Activated T-helper 2 cell treated with anti-CD3 and anti-CD28 coated beads, Interferon-gamma antibody, Interleukin-2, Interleukin-4, amounts not matched to agents 10 μg/mL and 5 μg/mL and 100 μg/mL, durations not matched to agents 14 hours and 24 hours and 36 hours (primary cell): ENCODE data around the gene HACD2. TPM values are rescaled to one million over a fixed set of nuclear protein-coding genes. Genes with fewer than 3 reads are reported as not detected.

Source experiments
- total RNA-seq: library from RNA; stranded (reverse); gene quantifications from 2 replicates; pipeline ENCODE4 v1.2.3, GENCODE V29; 2022

Gene HACD2
- total RNA-seq, 1 donor from 2014 or later, result 32.5 TPM

Other genes with a start within 250 kb of the HACD2 start
- not detected in 2 replicates for gene ADCY5, start 136.0 kb downstream of the HACD2 start, total RNA-seq